ENCODE data around the gene CTTNBP2NL.

CTTNBP2NL gene

DNA sequence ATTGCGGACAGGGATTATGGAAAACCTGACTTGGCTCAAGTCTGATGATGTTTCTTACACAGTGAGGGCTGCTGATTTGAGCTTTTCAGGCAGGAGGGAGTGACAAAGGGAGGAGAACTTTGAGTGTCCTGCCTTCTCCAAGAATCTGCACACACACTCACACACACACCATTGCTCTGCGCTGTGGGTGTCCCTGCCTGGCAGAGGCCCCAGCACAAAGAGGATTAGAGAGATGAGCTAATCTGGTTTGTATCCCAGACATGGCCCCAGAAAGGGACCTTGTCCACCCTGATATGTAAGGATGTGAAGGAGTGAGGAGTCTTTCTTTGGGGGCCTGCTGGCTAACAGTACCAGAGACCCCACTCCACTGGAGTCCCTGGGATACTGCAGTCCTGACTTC lies 106.8 kb downstream of the CTTNBP2NL start:
- H3K4me3 ChIP-seq (ENCODE audit: low read depth, low read length) = no peak overlapping the region
- H2BK5ac ChIP-seq (ENCODE audit: low read depth, low read length, poor library complexity) = no peak overlapping the region
- H3K4ac ChIP-seq (ENCODE audit: low read depth, low read length) = no peak overlapping the region
- H3K9me3 ChIP-seq (ENCODE audit: insufficient read depth, low read depth, low read length) = no peaks in the 10 kb centered on the region
- no peak overlapping the region for H3K4me2 ChIP-seq (ENCODE audit: low read length)
- WGBS (ENCODE audit: extremely low coverage, insufficient coverage, insufficient read length) = no CpG with 5 or more reads among the region's 2 CpGs
- H3K36me3 ChIP-seq (ENCODE audit: control insufficient read depth in 1 of 2, insufficient read depth in 2 of 2, low read length in 2 of 2) = no peaks in the 10 kb centered on the region
- no peak for DNase-seq
- H3K9ac ChIP-seq (ENCODE audit: low read length) = no peak overlapping the region
- H2AFZ ChIP-seq (ENCODE audit: insufficient read depth, low read length, poor library complexity) = no peak overlapping the region
- no peak overlapping the region for H2AK5ac ChIP-seq (ENCODE audit: low read length)
- no peak overlapping the region for H2BK12ac ChIP-seq (ENCODE audit: low read length)
- peaks cover 24% of the 10 kb centered on the region for H3K27me3 ChIP-seq (ENCODE audit: insufficient read depth, low read length)
- H3K18ac ChIP-seq (ENCODE audit: low read length) = no peak overlapping the region
- no peak overlapping the region for H3K14ac ChIP-seq (ENCODE audit: low read length)
- H4K91ac ChIP-seq (ENCODE audit: low read depth, low read length) = no peak overlapping the region
- no peak overlapping the region for H2BK120ac ChIP-seq (ENCODE audit: insufficient read depth, low read length, poor library complexity)
- H3K27ac ChIP-seq (ENCODE audit: low read depth, low read length) = no peak overlapping the region
- no peak overlapping the region for H4K8ac ChIP-seq (ENCODE audit: low read depth, low read length)
- no peaks in the 10 kb centered on the region for H3K79me1 ChIP-seq (ENCODE audit: low read length)
- H3K23ac ChIP-seq (ENCODE audit: low read length) = no peak overlapping the region
- H3K4me1 ChIP-seq (ENCODE audit: control insufficient read depth in 1 of 2, insufficient read depth in 2 of 2, low read length in 2 of 2) = peaks cover 3 to 7% of the 10 kb centered on the region in 2 experiments
- no peaks in the 10 kb centered on the region for H3K79me2 ChIP-seq (ENCODE audit: control insufficient read depth, insufficient read depth, low read length, poor library complexity)
- H4K12ac ChIP-seq (ENCODE audit: low read depth, low read length) = no peak overlapping the region

DNA sequence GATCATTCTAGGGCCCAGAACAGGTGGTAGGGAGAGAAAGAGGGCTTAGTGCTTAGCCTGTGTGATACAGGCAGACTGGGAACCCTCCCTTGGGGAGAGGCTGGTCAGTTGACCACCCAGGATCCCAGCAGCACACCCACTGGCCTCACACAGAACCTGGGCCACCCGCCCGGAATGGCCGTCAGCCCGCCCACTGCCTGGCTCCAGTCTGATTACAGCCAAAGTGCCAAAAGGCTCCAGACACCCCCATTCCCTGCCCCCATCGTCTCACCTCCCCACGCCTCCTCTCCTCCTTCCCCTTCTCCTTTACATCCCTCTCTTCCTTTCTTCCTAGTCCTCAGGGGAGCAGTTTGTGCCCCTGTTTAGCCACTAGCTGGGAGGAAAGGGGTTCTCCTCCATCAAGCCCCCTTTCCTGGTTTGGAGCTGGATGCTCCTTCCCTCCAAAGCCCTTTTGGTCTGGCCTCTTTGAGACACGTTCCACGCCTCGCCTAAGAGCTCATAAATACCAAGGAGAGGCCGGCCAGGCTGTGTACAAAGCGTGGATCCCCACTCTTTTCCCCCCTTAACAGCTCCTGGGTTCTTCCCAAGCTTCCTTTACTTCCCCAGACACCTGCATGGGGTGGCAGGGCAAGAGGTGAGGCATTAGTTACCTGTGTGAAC lies 108.1 kb downstream of the CTTNBP2NL start:
- 100% methylated on average over 2 of the region's 11 CpGs for WGBS (ENCODE audit: extremely low coverage, insufficient coverage, insufficient read length)
- no peak for DNase-seq
- H4K12ac ChIP-seq (ENCODE audit: low read depth, low read length) = no peak overlapping the region

DNA sequence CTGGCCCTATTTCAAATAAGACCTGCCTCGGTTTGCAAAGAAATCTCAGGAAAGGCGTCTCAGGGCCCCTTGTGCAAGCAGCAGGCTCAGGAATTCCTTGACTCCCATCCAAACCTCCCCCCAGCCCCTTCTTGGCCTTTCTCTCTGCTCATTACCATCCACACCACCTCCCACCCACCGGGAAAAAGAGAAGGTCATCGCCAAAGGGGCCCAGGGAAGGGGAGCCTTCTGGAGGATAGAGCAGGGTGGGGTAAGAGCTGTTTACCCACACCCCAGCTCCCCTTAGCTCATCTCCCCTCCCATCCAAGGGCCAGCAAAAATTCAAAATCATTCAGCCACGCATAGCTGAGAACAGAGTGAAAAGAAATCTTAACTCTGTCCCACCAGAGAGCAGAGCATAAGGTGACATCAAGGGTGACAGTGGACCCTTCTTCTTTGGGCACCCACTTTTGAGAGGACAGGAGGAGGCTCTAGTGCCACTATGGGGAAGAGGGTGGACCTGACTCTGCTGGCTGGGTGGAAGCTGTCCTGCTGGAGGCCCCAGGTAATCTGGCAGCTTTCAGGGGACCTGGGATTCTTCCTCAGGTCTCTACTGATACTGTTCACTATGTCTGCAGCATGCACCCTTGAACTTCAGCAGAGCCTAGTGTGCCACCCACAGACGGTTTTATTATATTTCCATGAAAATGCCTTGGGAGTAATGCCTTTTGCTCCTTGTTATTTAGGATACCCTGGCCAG lies 108.8 kb downstream of the CTTNBP2NL start:
- Histone ChIP-seq H2BK5ac (ENCODE audit: low read depth, low read length, poor library complexity) (no peak overlapping the region), H3K9ac (ENCODE audit: low read length) (no peak overlapping the region), H3K23ac (ENCODE audit: low read length) (no peak overlapping the region), H3K9me3 (ENCODE audit: insufficient read depth, low read depth, low read length) (peaks cover 3% of the 10 kb centered on the region), H2BK120ac (ENCODE audit: insufficient read depth, low read length, poor library complexity) (no peak overlapping the region), H3K27ac (ENCODE audit: low read depth, low read length) (no peak overlapping the region), H2AFZ (ENCODE audit: insufficient read depth, low read length, poor library complexity) (no peak overlapping the region), H4K8ac (ENCODE audit: low read depth, low read length) (no peak overlapping the region), H3K14ac (ENCODE audit: low read length) (no peak overlapping the region), H3K4me2 (ENCODE audit: low read length) (no peak overlapping the region), H3K79me1 (ENCODE audit: low read length) (no peaks in the 10 kb centered on the region), H2AK5ac (ENCODE audit: low read length) (no peak overlapping the region), H3K4me1 (ENCODE audit: control insufficient read depth in 1 of 2, insufficient read depth in 2 of 2, low read length in 2 of 2) (peaks cover 6 to 22% of the 10 kb centered on the region in 2 experiments), H3K27me3 (ENCODE audit: insufficient read depth, low read length) (peaks cover 44% of the 10 kb centered on the region), H3K4me3 (ENCODE audit: low read depth, low read length) (no peak overlapping the region), H4K91ac (ENCODE audit: low read depth, low read length) (no peak overlapping the region), H4K12ac (ENCODE audit: low read depth, low read length) (no peak overlapping the region), H3K18ac (ENCODE audit: low read length) (no peak overlapping the region), H3K4ac (ENCODE audit: low read depth, low read length) (no peak overlapping the region), H3K79me2 (ENCODE audit: control insufficient read depth, insufficient read depth, low read length, poor library complexity) (no peaks in the 10 kb centered on the region), H2BK12ac (ENCODE audit: low read length) (no peak overlapping the region), H3K36me3 (ENCODE audit: control insufficient read depth in 1 of 2, insufficient read depth in 2 of 2, low read length in 2 of 2) (no peaks in the 10 kb centered on the region)
- no CpG with 5 or more reads among the region's 6 CpGs for WGBS (ENCODE audit: extremely low coverage, insufficient coverage, insufficient read length)
- no peak for DNase-seq

More for the DNA sequence above, 108.1 kb downstream of the CTTNBP2NL start:
- Histone ChIP-seq H3K23ac (ENCODE audit: low read length) (no peak overlapping the region), H3K9me3 (ENCODE audit: insufficient read depth, low read depth, low read length) (peaks cover 3% of the 10 kb centered on the region), H3K36me3 (ENCODE audit: control insufficient read depth in 1 of 2, insufficient read depth in 2 of 2, low read length in 2 of 2) (no peaks in the 10 kb centered on the region), H3K27ac (ENCODE audit: low read depth, low read length) (no peak overlapping the region), H2AFZ (ENCODE audit: insufficient read depth, low read length, poor library complexity) (no peak overlapping the region), H3K9ac (ENCODE audit: low read length) (no peak overlapping the region), H3K14ac (ENCODE audit: low read length) (no peak overlapping the region), H3K79me1 (ENCODE audit: low read length) (no peaks in the 10 kb centered on the region), H3K4me3 (ENCODE audit: low read depth, low read length) (no peak overlapping the region), H3K4ac (ENCODE audit: low read depth, low read length) (no peak overlapping the region), H3K4me2 (ENCODE audit: low read length) (no peak overlapping the region), H2BK120ac (ENCODE audit: insufficient read depth, low read length, poor library complexity) (no peak overlapping the region), H3K27me3 (ENCODE audit: insufficient read depth, low read length) (peaks cover 37% of the 10 kb centered on the region), H3K79me2 (ENCODE audit: control insufficient read depth, insufficient read depth, low read length, poor library complexity) (no peaks in the 10 kb centered on the region), H2BK12ac (ENCODE audit: low read length) (no peak overlapping the region), H4K8ac (ENCODE audit: low read depth, low read length) (no peak overlapping the region), H4K91ac (ENCODE audit: low read depth, low read length) (no peak overlapping the region), H3K4me1 (ENCODE audit: control insufficient read depth in 1 of 2, insufficient read depth in 2 of 2, low read length in 2 of 2) (peaks cover 6 to 19% of the 10 kb centered on the region in 2 experiments), H2BK5ac (ENCODE audit: low read depth, low read length, poor library complexity) (no peak overlapping the region), H3K18ac (ENCODE audit: low read length) (no peak overlapping the region), H2AK5ac (ENCODE audit: low read length) (no peak overlapping the region)

DNA sequence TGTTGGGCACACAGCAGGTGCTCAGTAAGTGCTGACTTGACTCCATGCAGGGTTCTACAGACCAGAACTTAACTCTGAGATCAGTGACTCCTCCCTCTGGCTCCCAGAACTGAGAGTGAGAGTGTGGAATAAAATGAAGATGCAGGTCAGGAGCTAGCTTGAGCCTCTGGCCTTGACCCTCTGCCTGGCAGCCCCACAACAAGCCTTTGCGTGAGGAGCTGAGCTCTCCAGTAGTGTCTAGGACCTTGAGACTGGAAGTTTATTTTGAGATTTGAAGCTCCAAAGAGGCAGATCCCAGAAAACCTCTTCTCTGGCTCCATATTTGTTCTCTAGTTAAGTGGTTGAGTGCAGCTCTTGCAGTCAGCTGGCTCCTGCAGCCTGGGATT lies 109.4 kb downstream of the CTTNBP2NL start:
- Histone ChIP-seq H2BK5ac (ENCODE audit: low read depth, low read length, poor library complexity) (no peak overlapping the region), H3K14ac (ENCODE audit: low read length) (no peak overlapping the region), H2AK5ac (ENCODE audit: low read length) (no peak overlapping the region), H3K9me3 (ENCODE audit: insufficient read depth, low read depth, low read length) (peaks cover 3% of the 10 kb centered on the region), H4K12ac (ENCODE audit: low read depth, low read length) (no peak overlapping the region), H3K9ac (ENCODE audit: low read length) (no peak overlapping the region), H2BK12ac (ENCODE audit: low read length) (no peak overlapping the region), H2BK120ac (ENCODE audit: insufficient read depth, low read length, poor library complexity) (no peak overlapping the region), H3K79me2 (ENCODE audit: control insufficient read depth, insufficient read depth, low read length, poor library complexity) (no peaks in the 10 kb centered on the region), H4K8ac (ENCODE audit: low read depth, low read length) (no peak overlapping the region), H3K23ac (ENCODE audit: low read length) (no peak overlapping the region), H3K27ac (ENCODE audit: low read depth, low read length) (no peak overlapping the region), H2AFZ (ENCODE audit: insufficient read depth, low read length, poor library complexity) (no peak overlapping the region), H3K4me3 (ENCODE audit: low read depth, low read length) (no peak overlapping the region), H3K27me3 (ENCODE audit: insufficient read depth, low read length) (peaks cover 49% of the 10 kb centered on the region), H3K4me2 (ENCODE audit: low read length) (no peak overlapping the region), H4K91ac (ENCODE audit: low read depth, low read length) (no peak overlapping the region), H3K4me1 (ENCODE audit: control insufficient read depth in 1 of 2, insufficient read depth in 2 of 2, low read length in 2 of 2) (peaks cover 6 to 23% of the 10 kb centered on the region in 2 experiments), H3K79me1 (ENCODE audit: low read length) (no peaks in the 10 kb centered on the region), H3K18ac (ENCODE audit: low read length) (no peak overlapping the region), H3K36me3 (ENCODE audit: control insufficient read depth in 1 of 2, insufficient read depth in 2 of 2, low read length in 2 of 2) (no peaks in the 10 kb centered on the region), H3K4ac (ENCODE audit: low read depth, low read length) (no peak overlapping the region)
- WGBS (ENCODE audit: extremely low coverage, insufficient coverage, insufficient read length) = no CpG with 5 or more reads among the region's 1 CpG
- no peak for DNase-seq

Measured in trophoblast cell (in vitro differentiated cells and primary cell).